ENCODE measurements around the gene NCAPG.

The NCAPG gene, protein sequence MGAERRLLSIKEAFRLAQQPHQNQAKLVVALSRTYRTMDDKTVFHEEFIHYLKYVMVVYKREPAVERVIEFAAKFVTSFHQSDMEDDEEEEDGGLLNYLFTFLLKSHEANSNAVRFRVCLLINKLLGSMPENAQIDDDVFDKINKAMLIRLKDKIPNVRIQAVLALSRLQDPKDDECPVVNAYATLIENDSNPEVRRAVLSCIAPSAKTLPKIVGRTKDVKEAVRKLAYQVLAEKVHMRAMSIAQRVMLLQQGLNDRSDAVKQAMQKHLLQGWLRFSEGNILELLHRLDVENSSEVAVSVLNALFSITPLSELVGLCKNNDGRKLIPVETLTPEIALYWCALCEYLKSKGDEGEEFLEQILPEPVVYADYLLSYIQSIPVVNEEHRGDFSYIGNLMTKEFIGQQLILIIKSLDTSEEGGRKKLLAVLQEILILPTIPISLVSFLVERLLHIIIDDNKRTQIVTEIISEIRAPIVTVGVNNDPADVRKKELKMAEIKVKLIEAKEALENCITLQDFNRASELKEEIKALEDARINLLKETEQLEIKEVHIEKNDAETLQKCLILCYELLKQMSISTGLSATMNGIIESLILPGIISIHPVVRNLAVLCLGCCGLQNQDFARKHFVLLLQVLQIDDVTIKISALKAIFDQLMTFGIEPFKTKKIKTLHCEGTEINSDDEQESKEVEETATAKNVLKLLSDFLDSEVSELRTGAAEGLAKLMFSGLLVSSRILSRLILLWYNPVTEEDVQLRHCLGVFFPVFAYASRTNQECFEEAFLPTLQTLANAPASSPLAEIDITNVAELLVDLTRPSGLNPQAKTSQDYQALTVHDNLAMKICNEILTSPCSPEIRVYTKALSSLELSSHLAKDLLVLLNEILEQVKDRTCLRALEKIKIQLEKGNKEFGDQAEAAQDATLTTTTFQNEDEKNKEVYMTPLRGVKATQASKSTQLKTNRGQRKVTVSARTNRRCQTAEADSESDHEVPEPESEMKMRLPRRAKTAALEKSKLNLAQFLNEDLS

DNA sequence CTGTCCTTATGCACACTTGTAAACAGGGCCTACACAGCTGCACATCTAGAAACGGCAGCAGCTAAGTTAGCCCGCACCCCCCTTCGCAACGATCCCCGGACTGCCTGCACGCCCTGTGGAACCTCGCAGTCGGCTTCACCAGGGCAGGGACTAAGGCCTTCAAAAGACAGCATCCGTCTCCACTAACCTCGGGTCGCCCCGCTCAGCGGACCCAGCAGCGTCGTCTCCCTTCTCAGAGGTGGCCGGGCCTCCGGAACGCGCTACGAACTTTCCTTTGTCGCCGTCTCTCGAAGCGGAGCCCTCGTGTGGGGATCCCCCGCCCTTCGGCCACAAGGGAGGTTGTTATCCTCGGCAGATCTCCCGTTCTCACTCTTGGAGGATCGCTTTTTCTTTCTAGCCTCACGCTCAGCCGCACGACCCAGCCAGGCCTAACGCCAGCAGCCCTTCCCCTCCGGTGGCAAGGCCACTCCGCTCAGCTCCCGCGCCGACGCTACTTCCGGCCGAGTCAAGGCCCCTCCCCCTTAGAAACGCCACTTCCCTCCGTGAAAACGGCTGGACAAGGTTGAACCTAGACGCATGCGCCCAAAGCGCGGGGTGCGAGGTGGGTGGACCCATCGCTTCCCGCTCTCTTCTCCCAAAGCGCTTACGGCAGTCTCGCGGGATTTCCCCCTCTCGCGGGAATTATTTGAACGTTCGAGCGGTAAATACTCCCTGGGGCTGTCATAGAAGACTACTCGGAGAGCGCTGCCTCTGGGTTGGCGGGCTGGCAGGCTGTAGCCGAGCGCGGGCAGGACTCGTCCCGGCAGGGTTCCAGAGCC is at the start of gene NCAPG, which contains the start of gene DCAF16:
Gene NCAPG (plus strand): TSS at position 720 of the 818 bp plus-strand sequence. CDS start 99 bp downstream, outside the sequence.
Gene DCAF16 (minus strand): TSS at position 498 of the 818 bp plus-strand sequence. CDS start 6,616 bp downstream, outside the sequence.
- in situ Hi-C loops (cut with MboI; ENCODE audit: low sequenced_read_pairs) = no loop called here

DNA sequence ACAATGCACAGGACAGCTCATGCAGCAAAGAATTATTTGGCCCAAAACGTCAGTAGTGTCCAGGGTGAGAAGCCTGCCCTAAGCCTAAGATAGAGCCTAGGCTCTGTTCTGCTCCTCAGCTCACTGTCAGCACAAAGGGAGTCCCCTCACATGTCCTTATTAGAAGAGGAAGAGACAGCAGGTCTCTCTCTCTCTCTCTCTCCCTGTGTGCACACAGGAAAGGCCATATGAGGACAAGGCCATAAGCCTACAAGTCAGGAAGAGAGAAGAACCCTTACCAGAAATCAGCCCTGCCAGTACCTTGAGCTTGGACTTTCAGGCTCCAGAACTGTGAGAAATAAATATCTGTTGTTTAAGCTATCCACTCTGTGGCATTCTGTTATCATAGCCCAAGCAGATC is 49.7 kb upstream of the NCAPG start:
- in situ Hi-C loops (cut with MboI; ENCODE audit: low sequenced_read_pairs) = no loop called here

DNA sequence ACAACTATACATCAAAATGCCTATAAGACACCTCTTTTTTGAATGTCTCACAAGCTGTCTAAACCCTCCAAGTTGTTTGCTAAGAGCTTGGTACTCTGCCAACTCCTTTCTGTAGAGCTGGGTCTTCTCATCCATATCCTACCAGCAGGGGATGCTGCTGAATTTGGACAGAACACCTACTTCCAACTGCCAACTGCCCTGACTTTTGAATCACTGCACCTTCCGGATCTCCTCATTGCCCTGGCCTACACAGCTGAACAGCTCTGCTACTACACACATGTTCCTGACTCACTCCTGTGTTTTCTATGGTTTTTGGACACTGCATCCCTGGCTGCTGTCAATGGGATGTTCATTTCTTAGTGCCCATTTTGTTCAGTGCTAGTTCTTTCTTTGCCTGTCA is 48.1 kb upstream of the NCAPG start:
- in situ Hi-C loops (cut with MboI; ENCODE audit: low sequenced_read_pairs) = no loop called here

DNA sequence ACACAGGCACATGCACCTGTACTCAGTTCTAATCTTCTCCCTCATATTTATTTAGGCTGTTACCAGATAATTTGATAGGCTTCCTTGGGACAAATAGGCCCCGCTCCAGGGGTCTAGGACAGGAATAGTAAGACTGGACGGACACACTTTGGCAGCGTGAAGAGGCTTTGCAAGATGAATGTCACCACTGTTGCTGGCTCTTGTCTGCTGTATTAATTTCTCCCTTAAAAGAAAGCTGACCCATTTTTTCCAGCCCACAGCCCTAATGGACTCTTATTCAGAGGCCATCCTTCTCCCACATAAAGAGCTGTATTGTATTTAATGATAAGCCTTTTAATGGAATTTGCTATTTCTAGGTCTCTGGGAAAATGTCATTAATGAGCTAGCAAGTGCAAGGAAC is 47.4 kb upstream of the NCAPG start:
- in situ Hi-C loops (cut with MboI; ENCODE audit: low sequenced_read_pairs) = no loop called here

DNA sequence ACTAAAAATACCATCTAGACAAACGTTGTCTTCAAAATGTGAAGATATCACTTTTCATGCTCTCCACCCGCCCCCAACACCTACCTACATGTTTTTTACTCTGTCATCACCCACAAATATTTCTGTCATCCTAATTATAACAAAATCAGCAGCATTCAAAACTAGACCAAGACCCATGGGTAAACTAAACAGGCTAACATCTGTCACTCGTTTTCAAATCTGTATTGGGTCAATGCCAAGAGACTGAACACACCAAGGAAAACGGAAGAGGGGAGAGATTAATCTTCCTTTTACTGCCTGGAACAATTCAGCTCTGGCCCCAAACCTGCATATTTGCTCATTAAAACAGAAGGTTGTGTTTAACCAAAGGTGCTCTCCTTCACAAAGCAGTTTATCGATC is 46.8 kb upstream of the NCAPG start:
- in situ Hi-C loops (cut with MboI; ENCODE audit: low sequenced_read_pairs) = no loop called here

DNA sequence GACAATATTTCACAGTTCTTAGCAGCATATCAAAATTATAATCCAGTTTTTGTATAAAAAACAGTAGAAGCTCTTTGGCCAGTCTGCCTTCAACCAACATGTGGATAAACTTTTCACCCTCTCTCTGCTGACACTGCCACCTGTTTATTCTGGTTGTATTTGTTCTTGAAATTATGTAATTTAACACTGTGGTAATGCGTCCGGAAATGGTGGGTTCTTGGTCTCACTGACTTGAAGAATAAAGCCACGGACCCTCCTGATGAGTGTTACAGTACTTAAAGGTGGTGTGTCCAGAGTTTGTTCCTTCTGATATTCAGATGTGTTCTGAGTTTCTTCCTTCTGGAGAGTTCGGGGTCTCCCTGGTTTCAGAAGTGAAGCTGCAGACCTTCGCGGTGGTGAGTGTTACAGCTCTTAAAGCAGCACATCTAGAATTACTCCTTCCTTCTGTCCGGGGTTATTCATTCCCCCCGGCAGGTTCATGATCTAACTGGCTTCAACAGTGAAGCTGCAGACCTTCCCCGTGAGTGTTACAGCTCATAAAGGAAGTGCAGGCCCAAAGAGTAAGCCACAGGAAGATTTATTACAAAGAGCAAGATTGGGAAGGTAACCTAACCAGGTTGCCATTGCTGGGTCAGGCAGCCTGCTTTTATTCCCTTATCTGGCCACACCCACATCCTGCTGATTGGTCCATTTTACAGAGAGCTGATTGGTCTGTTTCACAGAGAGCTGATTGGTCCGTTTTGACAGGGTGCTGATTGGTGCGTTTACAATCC is 45.1 kb upstream of the NCAPG start:
- in situ Hi-C loops (cut with MboI; ENCODE audit: low sequenced_read_pairs) = no loop called here

DNA sequence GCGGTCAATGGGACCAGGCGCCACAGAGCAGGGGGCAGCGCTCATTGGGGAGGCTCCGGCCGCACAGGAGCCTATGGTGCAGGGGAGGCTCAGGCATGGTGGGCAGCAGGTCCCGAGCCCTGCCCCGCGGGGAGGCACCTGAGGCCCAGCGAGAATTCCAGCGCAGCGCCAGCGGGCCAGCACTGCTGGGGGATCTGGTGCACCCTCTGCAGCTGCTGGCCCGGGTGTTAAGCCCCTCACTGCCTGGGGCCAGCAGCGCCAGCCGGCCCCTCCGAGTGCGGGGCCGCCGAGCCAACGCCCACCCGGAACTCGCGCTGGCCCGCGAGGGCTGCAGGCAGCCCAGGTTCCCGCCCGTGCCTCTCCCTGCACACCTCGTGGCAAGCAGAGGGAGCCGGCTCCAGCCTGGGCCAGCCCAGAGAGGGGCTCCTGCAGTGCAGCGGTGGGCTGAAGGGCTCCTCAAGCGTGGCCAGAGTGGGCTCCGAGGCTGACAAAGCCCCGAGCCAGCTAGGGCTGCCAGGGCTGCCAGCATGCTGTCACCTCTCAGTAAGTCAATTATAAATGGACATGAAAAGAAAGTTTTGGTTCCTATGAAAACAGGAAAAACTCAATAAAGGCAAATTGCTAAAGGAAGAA is 43.8 kb upstream of the NCAPG start:
- in situ Hi-C loops (cut with MboI; ENCODE audit: low sequenced_read_pairs) = no loop called here

DNA sequence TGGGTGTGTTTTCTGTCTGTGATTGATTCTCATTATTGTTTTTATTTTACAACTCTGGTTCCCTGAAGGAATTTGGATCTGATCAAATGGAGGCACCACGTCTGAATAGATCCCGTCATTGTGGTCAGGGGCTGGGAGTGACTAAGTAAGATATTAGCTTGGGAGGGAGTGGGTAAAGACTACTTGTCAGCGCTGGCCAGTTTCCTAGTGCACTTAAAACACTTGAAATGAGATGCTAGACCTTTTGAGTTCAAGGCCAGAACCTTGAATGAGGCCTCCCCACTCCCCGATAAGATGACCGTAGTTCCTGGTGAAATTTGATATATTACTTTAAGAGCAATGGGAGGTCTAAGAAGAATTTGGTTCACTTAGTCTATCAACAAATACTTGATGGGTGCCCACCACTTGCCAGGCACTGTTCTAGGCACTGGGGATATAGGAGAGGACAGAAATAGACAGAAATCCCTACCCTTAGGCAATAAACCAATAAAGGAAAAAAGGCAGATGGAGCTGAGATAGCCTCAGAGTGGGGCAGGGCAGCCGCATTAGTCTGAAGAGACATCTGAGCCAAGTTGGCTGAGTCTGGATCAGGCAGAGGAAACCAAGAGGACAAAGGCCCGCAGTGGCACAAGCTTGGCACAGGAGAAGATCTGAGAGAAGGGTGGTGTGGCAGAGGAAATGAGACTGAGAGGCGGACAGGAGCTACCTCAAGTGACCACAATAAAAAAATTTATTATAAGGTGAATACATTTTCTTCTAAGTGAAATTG is 41.2 kb upstream of the NCAPG start:
- in situ Hi-C loops (cut with MboI; ENCODE audit: low sequenced_read_pairs) = no loop called here

DNA sequence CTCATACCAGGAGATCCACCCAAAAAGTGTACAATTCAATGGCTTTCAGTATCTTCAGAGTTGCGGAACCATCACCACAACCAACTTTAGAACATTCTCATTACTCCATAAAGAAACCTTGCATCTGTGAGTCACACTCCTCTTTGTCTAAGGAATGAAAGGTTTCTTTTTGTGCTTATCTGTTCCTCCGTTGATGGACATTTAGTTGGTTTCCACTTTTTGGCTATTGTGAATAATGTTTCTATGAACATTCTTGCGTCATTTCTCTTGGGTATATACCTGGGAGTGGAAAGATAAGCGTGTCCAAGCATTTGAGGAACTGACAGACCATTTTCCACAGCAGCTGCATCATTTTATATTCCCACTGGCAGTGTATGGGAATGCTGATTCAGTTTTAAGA is 39.9 kb upstream of the NCAPG start:
- in situ Hi-C loops (cut with MboI; ENCODE audit: low sequenced_read_pairs) = no loop called here

DNA sequence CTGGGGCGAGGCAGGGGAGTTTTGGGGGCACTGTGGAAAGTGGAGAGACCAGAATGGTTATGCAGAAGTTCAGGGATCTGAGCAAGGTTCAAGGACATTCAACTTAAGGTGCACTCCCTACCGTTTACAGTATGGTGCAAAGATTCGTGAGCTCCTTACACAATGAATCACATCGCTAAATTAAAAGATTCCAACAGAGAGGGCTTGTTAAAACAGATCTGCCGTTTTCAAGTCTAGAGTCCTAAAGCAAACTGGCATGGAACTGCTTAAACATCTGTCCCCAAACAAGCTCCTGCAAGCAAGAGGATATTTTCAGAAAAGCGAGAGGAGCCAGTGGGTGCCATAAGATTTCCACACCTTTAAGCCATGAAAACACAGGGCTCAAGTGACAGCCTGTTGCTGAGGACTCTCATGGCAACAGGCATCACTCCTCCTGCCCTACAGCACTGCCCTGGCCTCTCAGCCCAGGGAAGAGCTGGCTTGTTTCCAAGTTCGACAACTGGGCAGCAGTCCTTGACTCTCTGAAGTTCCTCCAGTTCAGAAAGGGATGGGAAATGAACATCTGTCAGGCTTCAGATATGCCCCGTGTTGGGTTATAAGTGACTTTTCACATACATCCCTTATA is 39.4 kb upstream of the NCAPG start:
- in situ Hi-C loops (cut with MboI; ENCODE audit: low sequenced_read_pairs) = no loop called here

DNA sequence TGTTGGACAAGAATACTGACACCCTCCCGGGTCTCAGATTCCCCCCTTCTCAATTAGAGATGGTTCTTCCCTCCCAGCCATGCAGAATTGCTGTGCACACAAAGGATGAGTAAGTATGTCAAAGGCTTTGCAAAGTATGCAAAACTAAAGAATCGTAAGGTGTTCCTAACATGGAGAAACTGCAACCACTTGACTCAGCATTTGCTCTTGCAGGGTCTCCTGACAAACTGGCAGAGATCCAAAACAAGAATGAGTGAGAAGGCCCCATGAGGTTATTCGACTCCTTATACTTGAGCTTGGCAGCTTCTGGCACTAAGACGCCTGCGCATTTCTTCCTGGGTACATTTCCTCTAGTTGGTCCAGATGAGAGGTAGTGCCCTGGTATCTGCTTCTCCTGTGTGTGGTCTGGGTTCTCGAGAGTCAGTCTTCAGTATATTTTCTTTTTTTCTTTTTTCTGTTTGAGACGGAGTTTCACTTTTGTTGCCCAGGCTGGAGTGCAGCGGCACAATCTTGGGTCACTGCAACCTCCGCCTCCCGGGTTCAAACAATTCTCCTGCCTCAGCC is 37.6 kb upstream of the NCAPG start:
- in situ Hi-C loops (cut with MboI; ENCODE audit: low sequenced_read_pairs) = no loop called here

DNA sequence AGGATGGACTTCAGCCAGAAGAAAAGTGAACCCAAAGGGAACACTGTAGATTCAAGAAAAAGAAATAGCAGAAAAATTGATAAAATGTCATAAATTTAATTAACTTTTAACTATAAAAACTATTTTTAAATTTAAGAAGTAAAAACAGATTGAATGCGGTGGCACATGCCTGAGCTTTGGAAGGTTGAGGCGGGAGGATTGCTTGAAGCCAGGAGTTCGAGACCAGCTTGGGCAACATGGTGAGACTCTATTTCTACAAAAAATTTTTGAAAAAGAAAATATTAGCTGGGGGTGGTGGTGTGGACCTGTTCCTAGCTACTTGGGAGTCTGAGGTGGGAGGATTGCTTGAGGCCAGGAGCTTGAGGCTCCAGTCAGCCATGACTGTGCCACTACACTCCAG is 32.3 kb upstream of the NCAPG start:
- in situ Hi-C loops (cut with MboI; ENCODE audit: low sequenced_read_pairs) = no loop called here

DNA sequence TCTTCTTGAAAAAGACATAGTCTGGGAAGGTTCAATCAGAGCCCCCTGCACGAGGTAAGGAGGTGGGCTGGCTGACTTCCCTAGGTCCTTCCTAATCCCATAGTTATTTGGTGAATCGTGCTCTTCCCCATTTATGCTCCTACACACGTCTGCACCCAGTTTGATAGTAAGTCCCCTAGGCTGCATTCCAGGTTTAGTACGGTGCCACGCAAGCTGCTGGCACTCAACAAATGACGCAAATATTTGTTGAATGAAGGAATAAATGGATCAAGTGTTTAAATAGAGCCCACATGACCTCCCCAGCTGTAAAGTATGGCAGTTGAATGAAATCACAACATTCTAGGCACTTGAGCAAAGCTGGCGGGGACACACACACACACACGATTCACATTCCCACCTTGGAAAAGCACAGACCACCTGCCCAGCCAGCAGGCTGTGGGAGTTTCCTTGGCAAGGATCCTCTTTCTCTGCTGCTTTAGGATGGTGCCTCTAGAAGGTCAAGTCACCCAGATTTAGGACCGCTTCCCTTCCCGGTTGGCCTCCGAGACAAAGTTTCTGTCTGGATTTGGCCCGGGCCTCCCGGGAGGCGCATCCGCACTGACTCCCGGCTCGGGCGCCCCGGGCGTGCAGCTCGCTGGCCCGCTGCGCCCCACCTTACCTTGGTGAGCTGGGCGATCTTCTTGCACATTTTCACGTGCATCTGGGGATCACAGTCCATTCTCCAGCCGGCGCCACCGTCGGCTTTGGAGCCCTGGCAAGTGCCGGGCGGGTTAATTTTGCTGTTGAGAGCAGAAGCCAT is 30.1 kb upstream of the NCAPG start:
- in situ Hi-C loops (cut with MboI; ENCODE audit: low sequenced_read_pairs) = no loop called here

DNA sequence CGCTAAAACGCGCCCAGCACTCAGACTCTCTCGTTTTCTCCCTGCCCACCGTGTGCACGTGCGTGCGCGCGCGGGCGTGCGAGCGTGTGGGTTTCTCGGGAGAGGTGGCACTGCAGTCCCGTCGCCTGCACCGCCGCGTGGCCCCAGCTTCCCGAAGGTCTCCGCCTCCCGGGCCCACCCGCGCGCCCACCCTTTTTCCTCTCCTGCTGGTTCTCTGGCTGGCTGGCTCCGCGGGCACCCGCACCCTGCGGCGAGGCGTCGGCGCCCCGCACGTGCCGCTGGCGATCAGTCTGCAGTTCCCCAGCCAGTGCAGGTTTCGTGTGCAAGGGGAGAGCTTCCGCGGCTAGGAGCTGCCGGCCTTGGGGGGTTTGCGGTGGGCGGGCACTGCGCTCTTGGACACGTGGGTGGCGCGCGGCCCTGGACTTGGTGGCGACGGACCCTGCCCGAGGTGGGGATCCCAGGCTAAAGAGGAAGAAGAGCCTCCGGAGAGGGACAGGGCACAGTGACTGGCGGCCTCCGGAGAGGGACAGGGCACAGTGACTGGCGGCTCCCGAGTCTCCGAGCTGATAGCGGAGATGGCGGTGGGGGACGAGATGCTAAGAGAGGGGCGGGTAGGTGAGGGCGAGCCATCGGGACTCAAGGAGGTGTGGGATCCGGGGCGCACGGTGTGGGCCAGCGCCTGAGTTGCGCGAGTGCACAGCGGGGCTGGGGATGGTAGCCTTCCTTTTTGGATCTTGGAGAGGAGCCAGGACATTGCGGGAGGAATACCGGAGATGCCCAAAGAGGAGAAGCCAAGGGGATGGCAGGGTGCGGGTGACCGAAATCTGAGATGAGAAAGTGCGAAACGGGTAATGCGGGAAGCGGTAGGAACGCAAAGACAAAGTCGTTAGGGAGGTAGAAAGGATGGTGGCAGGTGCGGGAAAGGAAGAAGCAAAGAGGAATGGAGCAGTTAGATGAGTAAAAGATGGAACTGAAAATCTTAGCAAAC is 29.2 kb upstream of the NCAPG start, which contains the start of gene FAM184B:
Gene FAM184B (minus strand): TSS at position 322 of the 988 bp plus-strand sequence. CDS start 322 bp downstream, outside the sequence.
- in situ Hi-C loops (cut with MboI; ENCODE audit: low sequenced_read_pairs) = no loop called here

DNA sequence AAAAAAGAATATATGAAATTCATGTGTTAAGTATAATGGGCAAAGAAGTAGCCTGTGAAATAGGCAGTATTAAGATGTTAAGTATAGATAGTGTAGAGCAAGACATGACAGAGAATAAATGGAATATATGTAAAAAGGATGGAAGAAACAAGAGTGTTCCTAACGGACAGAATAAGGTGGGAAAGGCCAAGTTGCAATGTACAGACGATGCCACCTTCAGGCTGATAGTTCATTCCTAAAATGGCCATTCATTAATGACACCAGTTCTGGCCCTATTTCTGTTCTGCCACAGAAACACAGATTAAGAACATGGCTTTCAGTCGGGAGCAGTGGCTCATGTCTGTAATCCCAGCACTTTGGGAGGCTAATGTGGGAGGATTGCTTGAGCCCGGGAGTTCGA is 24.9 kb upstream of the NCAPG start:
- in situ Hi-C loops (cut with MboI; ENCODE audit: low sequenced_read_pairs) = no loop called here

DNA sequence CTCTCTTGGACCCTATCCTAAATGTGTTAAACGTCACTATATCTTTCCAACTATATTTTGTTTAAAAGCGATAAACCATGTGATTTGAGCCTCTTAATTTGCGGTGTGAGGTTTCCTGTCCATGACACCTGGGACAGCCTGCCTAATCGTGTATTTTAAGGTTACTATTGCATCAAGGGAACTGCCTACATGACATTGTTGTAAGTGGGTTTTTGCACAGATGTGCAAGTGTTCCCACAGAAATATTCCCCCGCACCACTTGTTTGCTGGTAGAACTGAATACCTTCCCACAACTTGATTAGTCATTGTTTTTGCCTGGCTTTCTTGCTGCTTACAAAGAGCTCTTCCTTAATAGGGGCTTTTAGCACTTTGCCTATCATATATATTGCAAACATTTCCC is 24.2 kb upstream of the NCAPG start:
- in situ Hi-C loops (cut with MboI; ENCODE audit: low sequenced_read_pairs) = no loop called here

Measured in hTERT RPE-1 (cell line).